Measurements from ENCODE around the gene ECHDC3.

The ECHDC3 gene

GRCh38 chr10:11773761-11774441 is 31.7 kb downstream of the ECHDC3 start (continued):
- TF ChIP-seq ZNF518A (tag by site-specific recombination; conservative IDR thresholded peaks at IDR 0.05; ENCODE audit: low read depth) (peak; percentile 34; the same call in 1 of the 2 replicates), INSM2 (tag by site-specific recombination; IDR thresholded peaks at IDR 0.05) (peak; percentile 93), ZNF10 (tag by site-specific recombination; IDR thresholded peaks at IDR 0.05) (peak; percentile 94), TSHZ1 (tag by site-specific recombination; IDR thresholded peaks at IDR 0.05; ENCODE audit: borderline replicate concordance) (peak; percentile 91), ZFP69B (tag by site-specific recombination; IDR thresholded peaks at IDR 0.05) (0 out of 2 replicates have a peak, but pooled peaks have one; percentile 27), ZSCAN23 (tag by site-specific recombination; IDR thresholded peaks at IDR 0.05) (peak; percentile 67; the same call in 1 of the 2 replicates), TRIM28 (IDR thresholded peaks at IDR 0.05; ENCODE audit: borderline replicate concordance, low read length) (peak; percentile 73; the same call in 1 of the 2 replicates), ZNF654 (tag by site-specific recombination; IDR thresholded peaks at IDR 0.05; ENCODE audit: low read depth) (no peak), ZNF133 (tag by site-specific recombination; IDR thresholded peaks at IDR 0.05) (no peak), YY1 (tag by site-specific recombination; IDR thresholded peaks at IDR 0.05) (peak; percentile 60; the same call in 1 of the 2 replicates), ZBTB20 (tag by site-specific recombination; IDR thresholded peaks at IDR 0.05) (peak; percentile 73), GLIS1 (tag by site-specific recombination; IDR thresholded peaks at IDR 0.05) (peak; percentile 85)

- H3K36me3 ChIP-seq (ENCODE audit: control insufficient read depth in 2 of 2, insufficient read depth in 1 of 2, low read length in 2 of 2), result no peaks in the 10 kb centered on the region
- peaks cover 17% of the 10 kb centered on the region for H3K4me1 ChIP-seq (ENCODE audit: control insufficient read depth, insufficient read depth, low read length)
- ChIA-PET POLR2A (no interaction called here), CTCF (interaction anchor here (1.0 to 1.4 kb wide), 2 partner anchors 160 to 211 kb away, joined by 3 to 5 read pairs; no protein-coding TSS in a partner anchor)
- H3K4me3 ChIP-seq (ENCODE audit: low read depth, low read length), result no peak overlapping the region
- peak overlapping the region; percentile 5; the same call in 1 of the 2 replicates for H3K27ac ChIP-seq (ENCODE audit: extremely low read depth, low read depth, low read length)
- no peaks in the 10 kb centered on the region for H3K9me3 ChIP-seq (ENCODE audit: control insufficient read depth, insufficient read depth, low read depth, low read length)
- no peak for TF ChIP-seq ZNF23 (tag by site-specific recombination; IDR thresholded peaks at IDR 0.05; ENCODE audit: borderline replicate concordance)
- TF ChIP-seq ZNF670 (tag by site-specific recombination; IDR thresholded peaks at IDR 0.05; ENCODE audit: low read depth), result no peak
- no peak for TF ChIP-seq ZNF138 (tag by site-specific recombination; IDR thresholded peaks at IDR 0.05; ENCODE audit: borderline replicate concordance)
- TF ChIP-seq KLF7 (tag by site-specific recombination; IDR thresholded peaks at IDR 0.05; ENCODE audit: borderline replicate concordance), result peak; percentile 75; the same call in 1 of the 2 replicates
- no peak for TF ChIP-seq ZFP69B (tag by site-specific recombination; IDR thresholded peaks at IDR 0.05)
- peak; percentile 70 for TF ChIP-seq FEZF1 (tag by site-specific recombination; IDR thresholded peaks at IDR 0.05)
- no peak for TF ChIP-seq ZNF354C (tag by site-specific recombination; IDR thresholded peaks at IDR 0.05; ENCODE audit: borderline replicate concordance, low read depth)
- no peak for TF ChIP-seq ZNF623 (tag by site-specific recombination; IDR thresholded peaks at IDR 0.05)
- no peak for TF ChIP-seq ZNF426 (tag by site-specific recombination; IDR thresholded peaks at IDR 0.05)
- TF ChIP-seq ZNF580 (tag by site-specific recombination; IDR thresholded peaks at IDR 0.05), result no peak
- no peak for TF ChIP-seq ZNF19 (tag by site-specific recombination; IDR thresholded peaks at IDR 0.05; ENCODE audit: low read depth)
- no peak for TF ChIP-seq ZNF677 (tag by site-specific recombination; IDR thresholded peaks at IDR 0.05)
- TF ChIP-seq ZNF10 (tag by site-specific recombination; IDR thresholded peaks at IDR 0.05), result no peak
- TF ChIP-seq ZNF146 (tag by site-specific recombination; IDR thresholded peaks at IDR 0.05), result no peak
- no peak for TF ChIP-seq ZNF114 (tag by site-specific recombination; IDR thresholded peaks at IDR 0.05)
- TF ChIP-seq KLF10 (tag by site-specific recombination; IDR thresholded peaks at IDR 0.05), result peak; percentile 64; the same call in 1 of the 2 replicates
These were observed 33.2 kb downstream of the ECHDC3 start for GRCh38 chr10:11775412-11775811.

Data from HEK293 (cell line).